HepG2 (cell line): ENCODE results near the gene TNNI2. TPM values are rescaled to one million over a fixed set of nuclear protein-coding genes. Genes with fewer than 3 reads are reported as not detected.

Source experiments
- ATAC-seq: fragments of 200-7000 bp; cut with Tn5 transposase; 3 replicates; pipeline ENCODE4 v1.9.1; 2020; ENCODE audit warnings: mild to moderate bottlenecking, moderate library complexity
- BruUV-seq: library from RNA; stranded (reverse); fragments of 400-500 nt; replicated peaks from 2 replicates; lab custom pipeline; 2021; lab: Mats Ljungman, UMichigan
- CTCF ChIA-PET: fragments of 300-600 bp; formaldehyde crosslinking; extraction: SDS; loops from one replicate; lab custom pipeline; 2021; ENCODE audit warnings: low total read pairs, inconsistent platforms, low intra/inter-chr PET ratio; lab: Yijun Ruan, JAX
- POLR2A ChIA-PET: fragments of 350-600 bp; sonication (Branson Sonifier 250); formaldehyde crosslinking; loops from one replicate; lab custom pipeline; 2020; ENCODE audit warnings: antibody characterized with exemption, inconsistent platforms; lab: Yijun Ruan, JAX
- DNase-seq: peaks from one replicate; pipeline ENCODE4 v3.0.0-alpha.2; 2015; ENCODE audit warnings: low spot score
- FAIRE-seq: peaks from 3 replicates; lab custom pipeline; 2011; peaks lifted over from hg19 to GRCh38; lab: Jason Lieb, UNC
- H2AFZ ChIP-seq: one replicate; pipeline ENCODE4 v1.6.1; 2011; ENCODE audit warnings: low read length, inconsistent platforms
- H3K27ac ChIP-seq: fragments of 300-600 bp; 3 replicates; pipeline ENCODE4 v1.8.0; 2011; ENCODE audit warnings: mixed run types, mild to moderate bottlenecking, mixed read lengths, low read length, inconsistent platforms; ENCODE audit not compliant: insufficient read depth; ENCODE audit errors: extremely low read length
- H3K27me3 ChIP-seq, 2 experiments: fragments of 200-600 bp in 1 of 2; 2 replicates in 1 of 2; 3 replicates in 1 of 2; pipeline versions ENCODE4 v1.6.0 to v1.8.0; 2011; ENCODE audit warnings: low read length in 2 of 2, mild to moderate bottlenecking in 2 of 2, moderate library complexity in 2 of 2, inconsistent platforms in 1 of 2; ENCODE audit not compliant: insufficient read depth in 2 of 2, control insufficient read depth in 1 of 2
- H3K36me3 ChIP-seq, 2 experiments: fragments of 200-600 bp in 1 of 2; replicated peaks in 1 of 2; 2 replicates in 1 of 2; 3 replicates in 1 of 2; pipeline versions ENCODE4 v1.5.1 to v1.8.0; 2011; ENCODE audit warnings: low read length in 2 of 2, inconsistent platforms in 1 of 2; ENCODE audit not compliant: insufficient read depth in 2 of 2, control insufficient read depth in 1 of 2
- H3K4me1 ChIP-seq: 2 replicates; pipeline ENCODE4 v1.5.1; 2012; ENCODE audit warnings: low read length, inconsistent platforms; ENCODE audit not compliant: insufficient read depth
- H3K4me2 ChIP-seq: 2 replicates; pipeline ENCODE4 v1.6.0; 2011; ENCODE audit warnings: low read depth, low read length, inconsistent platforms
- H3K4me3 ChIP-seq, 3 experiments: fragments of 200-600 bp in 1 of 3; sonication (generic), shearing (Covaris generic) in 1 of 3; replicated peaks in 1 of 3; 2 replicates each; pipeline ENCODE4 v1.5.1; 2011 to 2016; ENCODE audit warnings: low read length in 3 of 3, inconsistent platforms in 2 of 3, low read depth in 2 of 3, mild to moderate bottlenecking in 2 of 3, control low read depth in 1 of 3, mixed read lengths in 1 of 3; ENCODE audit not compliant: insufficient read depth in 1 of 3
- H3K79me2 ChIP-seq: one replicate; pipeline ENCODE4 v1.6.1; 2011; ENCODE audit warnings: low read length, inconsistent platforms; ENCODE audit not compliant: insufficient read depth
- H3K9ac ChIP-seq: 2 replicates; pipeline ENCODE4 v1.6.0; 2011; ENCODE audit warnings: mild to moderate bottlenecking, low read depth, low read length, inconsistent platforms; ENCODE audit not compliant: insufficient read depth
- H3K9me3 ChIP-seq: 2 replicates; pipeline ENCODE4 v1.5.1; 2012; ENCODE audit warnings: mild to moderate bottlenecking, low read length
- H4K20me1 ChIP-seq: 2 replicates; pipeline ENCODE4 v1.6.0; 2011; ENCODE audit warnings: inconsistent platforms, mild to moderate bottlenecking, low read length, moderate library complexity; ENCODE audit not compliant: insufficient read depth
- ARHGAP35 ChIP-seq: sonication (generic); formaldehyde crosslinking; IDR thresholded peaks from 2 replicates; pipeline ENCODE4 v1.9.0; 2022; ENCODE audit warnings: mild to moderate bottlenecking, inconsistent platforms, moderate library complexity, missing genetic modification reagents, borderline replicate concordance
- PAXIP1 ChIP-seq: sonication (generic); formaldehyde crosslinking; conservative IDR thresholded peaks from 2 replicates; pipeline ENCODE4 v1.4.0; 2020; ENCODE audit warnings: mild to moderate bottlenecking, missing genetic modification reagents, moderate library complexity
- ZNF775 ChIP-seq: sonication (generic); formaldehyde crosslinking; IDR thresholded peaks from 2 replicates; pipeline ENCODE4 v1.4.0; 2020; ENCODE audit warnings: missing genetic modification reagents, mild to moderate bottlenecking, moderate library complexity, borderline replicate concordance
- WGBS: methylation state at CpG from one replicate; pipeline ENCODE4 v1.1.6; 2017; ENCODE audit warnings: low lambda C conversion rate; 5-methylcytosine and 5-hydroxymethylcytosine counted together
- in situ Hi-C: cut with HindIII; loops from 2 replicates; pipeline ENCODE4 v1.10.0; 2017; ENCODE audit warnings: low pct_unique_long_range_greater_than_20kb; ENCODE audit not compliant: extremely low pct_ligation_motif_present
- intact Hi-C: fragments of 100-400 bp; cut with micrococcal nuclease; formaldehyde crosslinking; loops from one replicate; pipeline ENCODE4 v1.10.0; 2022; ENCODE audit not compliant: unreplicated experiment
- polyA plus RNA-seq, 8 experiments: library from polyadenylated mRNA; depleted of rRNA in 3 of 8; stranded (reverse) in 7 of 8; unstranded in 1 of 8; fragments of >200 nt; fragmentation: Illumina TruSeq in 4 of 8; extraction: Trizol in 4 of 8; gene quantifications; 2 replicates each; pipeline versions ENCODE4 v1.2.1 to v1.2.3, GENCODE V29; 2011 to 2016; ENCODE audit warnings: low read depth in 4 of 8, missing spikeins in 1 of 8, mixed read lengths in 1 of 8; ENCODE audit not compliant: insufficient read depth in 1 of 8
- total RNA-seq, 5 experiments: library from RNA; depleted of rRNA; stranded (reverse); fragments of >200 nt; fragmentation: Illumina TruSeq; extraction: Trizol; gene quantifications; 2 replicates each; pipeline ENCODE4 v1.2.3, GENCODE V29; 2016; ENCODE audit warnings: low read depth in 1 of 5
- TF ChIP-seq, protein P1 (sequence below): sonication (generic); formaldehyde crosslinking; IDR thresholded peaks from 2 replicates; pipeline ENCODE4 v1.5.0; 2020; ENCODE audit warnings: mild to moderate bottlenecking, missing genetic modification reagents, borderline replicate concordance
- TF ChIP-seq, protein P2 (sequence below): sonication (generic); formaldehyde crosslinking; IDR thresholded peaks from 2 replicates; pipeline ENCODE4 v1.4.0; 2020; ENCODE audit warnings: missing genetic modification reagents

TNNI2 gene
- total and polyA plus RNA-seq, 2 of the 13 experiments (the other 11 are each of a cell fraction or from before 2014, with no cell fraction given) = 7.2 to 12.0 TPM

DNA sequence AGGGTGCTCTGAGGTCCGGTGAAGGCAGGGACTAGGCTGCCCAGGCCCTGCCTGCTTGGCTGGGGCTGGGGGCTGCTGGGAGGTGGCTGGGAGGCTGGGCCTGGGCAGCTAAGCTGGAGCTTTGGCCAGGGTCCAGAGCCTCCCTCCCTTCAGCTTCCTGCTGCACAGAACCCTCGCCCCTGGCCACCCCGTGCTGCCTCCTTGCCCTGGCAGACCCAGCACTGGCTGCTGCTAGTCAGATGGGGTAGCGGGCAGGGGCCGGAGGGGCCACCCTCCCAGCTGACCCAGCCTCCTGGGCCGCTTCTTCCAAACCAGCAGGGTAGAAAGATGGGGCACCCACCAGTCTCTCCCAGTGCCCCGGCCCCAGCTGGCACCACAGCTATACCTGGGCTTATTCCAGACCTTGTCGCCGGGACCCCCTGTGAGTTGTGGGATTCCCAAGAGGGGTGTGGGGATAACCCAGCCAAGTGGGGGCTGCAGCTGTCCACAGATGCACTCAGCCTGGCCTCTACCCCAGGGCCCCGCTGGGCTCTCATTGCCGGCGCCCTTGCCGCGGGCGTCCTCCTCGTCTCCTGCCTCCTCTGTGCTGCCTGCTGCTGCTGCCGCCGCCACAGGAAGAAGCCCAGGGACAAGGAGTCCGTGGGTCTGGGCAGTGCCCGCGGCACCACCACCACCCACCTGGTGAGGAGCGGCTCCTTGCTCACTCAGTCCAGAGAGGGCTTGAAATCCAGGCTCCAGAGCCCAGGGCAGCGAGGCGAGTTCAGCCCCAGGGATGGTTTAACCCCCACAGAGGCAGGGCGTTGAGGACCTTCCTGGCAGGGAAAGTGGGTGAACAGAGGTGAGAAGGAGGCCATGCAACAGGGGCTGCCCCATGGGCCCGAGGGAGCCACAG is 3.8 kb upstream of the TNNI2 start, which contains the start of gene SYT8 (continued):
- TF ChIP-seq, protein P1, sequence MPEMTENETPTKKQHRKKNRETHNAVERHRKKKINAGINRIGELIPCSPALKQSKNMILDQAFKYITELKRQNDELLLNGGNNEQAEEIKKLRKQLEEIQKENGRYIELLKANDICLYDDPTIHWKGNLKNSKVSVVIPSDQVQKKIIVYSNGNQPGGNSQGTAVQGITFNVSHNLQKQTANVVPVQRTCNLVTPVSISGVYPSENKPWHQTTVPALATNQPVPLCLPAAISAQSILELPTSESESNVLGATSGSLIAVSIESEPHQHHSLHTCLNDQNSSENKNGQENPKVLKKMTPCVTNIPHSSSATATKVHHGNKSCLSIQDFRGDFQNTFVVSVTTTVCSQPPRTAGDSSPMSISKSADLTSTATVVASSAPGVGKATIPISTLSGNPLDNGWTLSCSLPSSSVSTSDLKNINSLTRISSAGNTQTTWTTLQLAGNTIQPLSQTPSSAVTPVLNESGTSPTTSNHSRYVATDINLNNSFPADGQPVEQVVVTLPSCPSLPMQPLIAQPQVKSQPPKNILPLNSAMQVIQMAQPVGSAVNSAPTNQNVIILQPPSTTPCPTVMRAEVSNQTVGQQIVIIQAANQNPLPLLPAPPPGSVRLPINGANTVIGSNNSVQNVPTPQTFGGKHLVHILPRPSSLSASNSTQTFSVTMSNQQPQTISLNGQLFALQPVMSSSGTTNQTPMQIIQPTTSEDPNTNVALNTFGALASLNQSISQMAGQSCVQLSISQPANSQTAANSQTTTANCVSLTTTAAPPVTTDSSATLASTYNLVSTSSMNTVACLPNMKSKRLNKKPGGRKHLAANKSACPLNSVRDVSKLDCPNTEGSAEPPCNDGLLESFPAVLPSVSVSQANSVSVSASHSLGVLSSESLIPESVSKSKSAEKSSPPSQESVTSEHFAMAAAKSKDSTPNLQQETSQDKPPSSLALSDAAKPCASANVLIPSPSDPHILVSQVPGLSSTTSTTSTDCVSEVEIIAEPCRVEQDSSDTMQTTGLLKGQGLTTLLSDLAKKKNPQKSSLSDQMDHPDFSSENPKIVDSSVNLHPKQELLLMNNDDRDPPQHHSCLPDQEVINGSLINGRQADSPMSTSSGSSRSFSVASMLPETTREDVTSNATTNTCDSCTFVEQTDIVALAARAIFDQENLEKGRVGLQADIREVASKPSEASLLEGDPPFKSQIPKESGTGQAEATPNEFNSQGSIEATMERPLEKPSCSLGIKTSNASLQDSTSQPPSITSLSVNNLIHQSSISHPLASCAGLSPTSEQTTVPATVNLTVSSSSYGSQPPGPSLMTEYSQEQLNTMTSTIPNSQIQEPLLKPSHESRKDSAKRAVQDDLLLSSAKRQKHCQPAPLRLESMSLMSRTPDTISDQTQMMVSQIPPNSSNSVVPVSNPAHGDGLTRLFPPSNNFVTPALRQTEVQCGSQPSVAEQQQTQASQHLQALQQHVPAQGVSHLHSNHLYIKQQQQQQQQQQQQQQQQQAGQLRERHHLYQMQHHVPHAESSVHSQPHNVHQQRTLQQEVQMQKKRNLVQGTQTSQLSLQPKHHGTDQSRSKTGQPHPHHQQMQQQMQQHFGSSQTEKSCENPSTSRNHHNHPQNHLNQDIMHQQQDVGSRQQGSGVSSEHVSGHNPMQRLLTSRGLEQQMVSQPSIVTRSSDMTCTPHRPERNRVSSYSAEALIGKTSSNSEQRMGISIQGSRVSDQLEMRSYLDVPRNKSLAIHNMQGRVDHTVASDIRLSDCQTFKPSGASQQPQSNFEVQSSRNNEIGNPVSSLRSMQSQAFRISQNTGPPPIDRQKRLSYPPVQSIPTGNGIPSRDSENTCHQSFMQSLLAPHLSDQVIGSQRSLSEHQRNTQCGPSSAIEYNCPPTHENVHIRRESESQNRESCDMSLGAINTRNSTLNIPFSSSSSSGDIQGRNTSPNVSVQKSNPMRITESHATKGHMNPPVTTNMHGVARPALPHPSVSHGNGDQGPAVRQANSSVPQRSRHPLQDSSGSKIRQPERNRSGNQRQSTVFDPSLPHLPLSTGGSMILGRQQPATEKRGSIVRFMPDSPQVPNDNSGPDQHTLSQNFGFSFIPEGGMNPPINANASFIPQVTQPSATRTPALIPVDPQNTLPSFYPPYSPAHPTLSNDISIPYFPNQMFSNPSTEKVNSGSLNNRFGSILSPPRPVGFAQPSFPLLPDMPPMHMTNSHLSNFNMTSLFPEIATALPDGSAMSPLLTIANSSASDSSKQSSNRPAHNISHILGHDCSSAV (CRISPR knock-in tag) = no peak

DNA sequence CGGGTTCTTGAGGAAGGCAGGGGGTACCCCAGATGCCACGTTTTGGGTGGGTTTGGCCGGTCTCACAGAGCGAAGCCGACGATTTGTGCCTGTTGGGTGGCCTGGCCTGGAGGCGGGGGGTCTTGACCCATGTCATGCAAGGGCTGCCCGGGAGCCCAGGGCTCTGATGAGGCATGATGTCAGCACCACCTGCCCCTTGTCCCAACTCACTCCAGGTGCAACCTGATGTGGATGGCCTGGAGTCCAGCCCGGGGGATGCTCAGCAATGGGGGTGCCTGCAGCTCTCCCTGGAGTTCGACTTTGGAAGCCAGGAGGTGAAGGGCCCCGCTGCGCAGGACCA is 3.1 kb upstream of the TNNI2 start:
- Histone ChIP-seq H3K9ac (no peak overlapping the region), H3K4me1 (peaks cover 61% of the 10 kb centered on the region), H3K27me3 (peaks cover 9 to 16% of the 10 kb centered on the region in 2 experiments; a peak in 4 of 5 replicates), H3K9me3 (no peaks in the 10 kb centered on the region), H2AFZ (no peak overlapping the region), H3K4me3 (no peak overlapping the region), H3K36me3 (no peaks in the 10 kb centered on the region), H3K79me2 (no peaks in the 10 kb centered on the region), H3K27ac (no peak overlapping the region), H4K20me1 (no peaks in the 10 kb centered on the region), H3K4me2 (no peak overlapping the region)
- ATAC-seq = no peak
- 65% methylated on average over 6 of the region's 12 CpGs for WGBS
- POLR2A ChIA-PET = no interaction called here
- intact Hi-C loops (loop anchor here (2.0 kb wide), 3 partner anchors 43 to 315 kb away; partner anchors contain the start of gene CTSD), in situ Hi-C loops (no loop called here)
- BruUV-seq = no TSS peak
- DNase-seq = no peak
- CTCF ChIA-PET = interaction anchor here (3.8 kb wide), 1 partner anchor 316 kb away, joined by 60 read pairs; no protein-coding TSS in a partner anchor
- FAIRE-seq = no peak
- TF ChIP-seq PAXIP1 (CRISPR knock-in tag) (no peak), ZNF775 (no peak), ARHGAP35 (CRISPR knock-in tag) (no peak)
- TF ChIP-seq, protein P2, sequence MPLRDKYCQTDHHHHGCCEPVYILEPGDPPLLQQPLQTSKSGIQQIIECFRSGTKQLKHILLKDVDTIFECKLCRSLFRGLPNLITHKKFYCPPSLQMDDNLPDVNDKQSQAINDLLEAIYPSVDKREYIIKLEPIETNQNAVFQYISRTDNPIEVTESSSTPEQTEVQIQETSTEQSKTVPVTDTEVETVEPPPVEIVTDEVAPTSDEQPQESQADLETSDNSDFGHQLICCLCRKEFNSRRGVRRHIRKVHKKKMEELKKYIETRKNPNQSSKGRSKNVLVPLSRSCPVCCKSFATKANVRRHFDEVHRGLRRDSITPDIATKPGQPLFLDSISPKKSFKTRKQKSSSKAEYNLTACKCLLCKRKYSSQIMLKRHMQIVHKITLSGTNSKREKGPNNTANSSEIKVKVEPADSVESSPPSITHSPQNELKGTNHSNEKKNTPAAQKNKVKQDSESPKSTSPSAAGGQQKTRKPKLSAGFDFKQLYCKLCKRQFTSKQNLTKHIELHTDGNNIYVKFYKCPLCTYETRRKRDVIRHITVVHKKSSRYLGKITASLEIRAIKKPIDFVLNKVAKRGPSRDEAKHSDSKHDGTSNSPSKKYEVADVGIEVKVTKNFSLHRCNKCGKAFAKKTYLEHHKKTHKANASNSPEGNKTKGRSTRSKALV (CRISPR knock-in tag) = no peak
